ENCODE data around the gene LDB3.

Gene LDB3

GRCh38 chr10:86664341-86665217 lies 3.7 kb upstream of the LDB3 start:
- H3K4me1 ChIP-seq (ENCODE audit: control insufficient read depth in 2 of 2, insufficient read depth in 2 of 2, low read length in 2 of 2): no peaks in the 10 kb centered on the region
- no peaks in the 10 kb centered on the region for H3K27me3 ChIP-seq (ENCODE audit: control insufficient read depth in 2 of 2, insufficient read depth in 2 of 2, low read length in 2 of 2)
- no peak overlapping the region for H3K27ac ChIP-seq (ENCODE audit: low read depth in 2 of 2, low read length in 2 of 2)
- no peaks in the 10 kb centered on the region for H3K36me3 ChIP-seq (ENCODE audit: control insufficient read depth in 2 of 2, insufficient read depth in 2 of 2, low read length in 2 of 2)
- H3K4me3 ChIP-seq (ENCODE audit: low read length in 2 of 2): no peak overlapping the region
- no peaks in the 10 kb centered on the region for H3K9me3 ChIP-seq (ENCODE audit: control insufficient read depth in 2 of 2, low read length in 2 of 2)
- H3K9ac ChIP-seq (ENCODE audit: low read depth in 1 of 2, low read length in 2 of 2): no peak overlapping the region

GRCh38 chr10:86665218-86665607 lies 3.1 kb upstream of the LDB3 start:
- H3K4me3 ChIP-seq (ENCODE audit: low read length in 2 of 2): no peak overlapping the region
- no peak overlapping the region for H3K9ac ChIP-seq (ENCODE audit: low read depth in 1 of 2, low read length in 2 of 2)
- no peaks in the 10 kb centered on the region for H3K4me1 ChIP-seq (ENCODE audit: control insufficient read depth in 2 of 2, insufficient read depth in 2 of 2, low read length in 2 of 2)
- no peaks in the 10 kb centered on the region for H3K27me3 ChIP-seq (ENCODE audit: control insufficient read depth in 2 of 2, insufficient read depth in 2 of 2, low read length in 2 of 2)
- no peaks in the 10 kb centered on the region for H3K9me3 ChIP-seq (ENCODE audit: control insufficient read depth in 2 of 2, low read length in 2 of 2)
- H3K36me3 ChIP-seq (ENCODE audit: control insufficient read depth in 2 of 2, insufficient read depth in 2 of 2, low read length in 2 of 2): no peaks in the 10 kb centered on the region
- H3K27ac ChIP-seq (ENCODE audit: low read depth in 2 of 2, low read length in 2 of 2): no peak overlapping the region

DNA sequence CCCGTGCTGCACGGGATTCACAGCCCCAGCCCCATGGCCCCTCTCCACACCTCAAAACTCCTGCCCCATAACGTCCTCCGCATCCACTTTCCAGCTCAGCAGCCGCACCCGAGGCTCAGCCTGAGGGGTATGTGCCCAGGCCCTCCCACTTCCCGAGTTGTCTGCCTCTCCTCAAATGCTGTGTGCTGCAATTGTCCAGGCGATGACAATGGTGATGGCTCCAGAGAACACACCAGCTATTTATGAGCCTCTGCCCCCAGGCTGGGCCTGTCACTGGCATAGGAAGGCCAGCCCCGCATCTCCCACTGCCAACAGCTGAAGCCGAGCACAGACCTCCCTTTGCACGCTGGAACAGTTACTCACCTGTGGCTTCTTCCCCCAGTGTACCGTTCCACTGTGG lies 2.4 kb upstream of the LDB3 start:
- H3K4me3 ChIP-seq (ENCODE audit: low read length in 2 of 2): no peak overlapping the region
- no peaks in the 10 kb centered on the region for H3K36me3 ChIP-seq (ENCODE audit: control insufficient read depth in 2 of 2, insufficient read depth in 2 of 2, low read length in 2 of 2)
- H3K27me3 ChIP-seq (ENCODE audit: control insufficient read depth in 2 of 2, insufficient read depth in 2 of 2, low read length in 2 of 2): no peaks in the 10 kb centered on the region
- no peaks in the 10 kb centered on the region for H3K9me3 ChIP-seq (ENCODE audit: control insufficient read depth in 2 of 2, low read length in 2 of 2)
- peaks cover 2 to 3% of the 10 kb centered on the region in 2 donors for H3K4me1 ChIP-seq (ENCODE audit: control insufficient read depth in 2 of 2, insufficient read depth in 2 of 2, low read length in 2 of 2)
- no peak overlapping the region for H3K9ac ChIP-seq (ENCODE audit: low read depth in 1 of 2, low read length in 2 of 2)
- no peak overlapping the region for H3K27ac ChIP-seq (ENCODE audit: low read depth in 2 of 2, low read length in 2 of 2)

GRCh38 chr10:86666538-86666937 lies 1.8 kb upstream of the LDB3 start:
- no peaks in the 10 kb centered on the region for H3K9me3 ChIP-seq (ENCODE audit: control insufficient read depth in 2 of 2, low read length in 2 of 2)
- H3K9ac ChIP-seq (ENCODE audit: low read depth in 1 of 2, low read length in 2 of 2): no peak overlapping the region
- no peak overlapping the region for H3K4me3 ChIP-seq (ENCODE audit: low read length in 2 of 2)
- H3K4me1 ChIP-seq (ENCODE audit: control insufficient read depth in 2 of 2, insufficient read depth in 2 of 2, low read length in 2 of 2): peaks cover 9 to 10% of the 10 kb centered on the region in 2 donors
- no peaks in the 10 kb centered on the region for H3K36me3 ChIP-seq (ENCODE audit: control insufficient read depth in 2 of 2, insufficient read depth in 2 of 2, low read length in 2 of 2)
- no peak overlapping the region for H3K27ac ChIP-seq (ENCODE audit: low read depth in 2 of 2, low read length in 2 of 2)
- H3K27me3 ChIP-seq (ENCODE audit: control insufficient read depth in 2 of 2, insufficient read depth in 2 of 2, low read length in 2 of 2): no peaks in the 10 kb centered on the region

DNA sequence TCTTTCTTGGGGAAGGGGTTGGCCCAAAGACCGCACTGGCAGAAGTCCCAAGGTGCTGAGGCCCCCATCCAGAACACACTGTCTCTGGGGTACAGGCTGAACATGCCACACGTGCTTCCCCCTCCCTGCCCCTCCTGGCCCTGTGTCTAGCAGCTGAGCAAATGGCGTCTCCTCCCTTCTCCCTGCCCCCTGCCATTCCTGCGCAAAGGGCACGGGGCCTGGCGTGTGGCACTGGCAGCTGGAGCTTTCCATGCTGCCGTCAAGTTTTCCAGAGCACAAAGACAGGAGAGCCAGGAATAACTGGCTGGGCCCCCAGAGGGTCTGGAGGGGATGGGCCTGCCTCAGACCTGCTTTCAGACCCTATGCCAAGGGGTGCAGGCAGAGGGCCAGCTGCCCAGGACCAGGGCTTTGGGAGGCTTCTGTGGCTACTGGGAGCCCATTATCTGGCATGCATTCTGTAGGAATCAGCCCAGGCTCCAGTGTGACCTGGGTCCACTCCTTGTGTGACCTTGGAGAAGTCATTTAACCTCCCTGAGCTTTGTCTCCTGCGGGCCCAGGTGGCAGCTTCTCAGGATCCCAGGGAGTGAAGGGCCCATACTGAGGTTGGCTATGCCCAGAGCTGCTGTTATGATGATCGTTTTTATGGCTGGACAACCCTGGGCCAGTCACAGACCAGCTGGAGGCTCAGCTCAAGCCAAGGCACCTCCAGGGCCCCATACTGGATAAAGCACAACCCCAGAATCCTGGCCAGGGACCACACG lies 710 bp upstream of the LDB3 start:
- no peak overlapping the region for H3K4me3 ChIP-seq (ENCODE audit: low read length in 2 of 2)
- no peaks in the 10 kb centered on the region for H3K27me3 ChIP-seq (ENCODE audit: control insufficient read depth in 2 of 2, insufficient read depth in 2 of 2, low read length in 2 of 2)
- no peaks in the 10 kb centered on the region for H3K9me3 ChIP-seq (ENCODE audit: control insufficient read depth in 2 of 2, low read length in 2 of 2)
- peak overlapping the region in 1 of 2 donors; percentile 61 for H3K27ac ChIP-seq (ENCODE audit: low read depth in 2 of 2, low read length in 2 of 2)
- H3K9ac ChIP-seq (ENCODE audit: low read depth in 1 of 2, low read length in 2 of 2): no peak overlapping the region
- no peaks in the 10 kb centered on the region for H3K36me3 ChIP-seq (ENCODE audit: control insufficient read depth in 2 of 2, insufficient read depth in 2 of 2, low read length in 2 of 2)
- peaks cover 16 to 18% of the 10 kb centered on the region in 2 donors for H3K4me1 ChIP-seq (ENCODE audit: control insufficient read depth in 2 of 2, insufficient read depth in 2 of 2, low read length in 2 of 2)

DNA sequence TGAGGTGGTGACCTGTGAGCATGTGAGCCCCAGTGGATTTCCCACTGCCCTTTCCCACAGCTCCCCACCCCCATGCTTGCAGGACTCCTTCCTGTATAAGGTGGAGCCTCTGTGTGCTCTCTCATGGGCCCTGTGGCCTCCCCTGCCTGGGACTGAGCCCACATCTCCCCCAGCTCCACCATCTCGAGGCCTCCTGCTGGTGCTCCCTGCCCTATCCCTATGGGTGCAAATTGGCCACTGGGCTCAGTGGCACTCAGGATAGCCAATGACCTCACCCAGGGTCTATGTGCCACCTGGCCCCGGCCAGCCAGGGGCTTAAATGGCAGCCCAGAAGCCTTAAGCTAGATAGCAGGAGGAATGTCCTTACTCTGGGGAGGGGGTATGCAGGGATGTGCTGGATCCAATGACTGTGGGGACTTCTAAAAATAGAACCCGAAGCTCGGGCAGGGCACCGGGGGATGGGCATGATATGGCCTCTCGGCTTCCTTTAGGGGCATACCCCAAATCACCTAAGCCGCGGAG lies 2.0 kb downstream of the LDB3 start:
- no peaks in the 10 kb centered on the region for H3K36me3 ChIP-seq (ENCODE audit: control insufficient read depth in 2 of 2, insufficient read depth in 2 of 2, low read length in 2 of 2)
- H3K4me3 ChIP-seq (ENCODE audit: low read length in 2 of 2): peak overlapping the region in 1 of 2 donors; percentile 13
- no peak overlapping the region for H3K9ac ChIP-seq (ENCODE audit: low read depth in 1 of 2, low read length in 2 of 2)
- no peaks in the 10 kb centered on the region for H3K27me3 ChIP-seq (ENCODE audit: control insufficient read depth in 2 of 2, insufficient read depth in 2 of 2, low read length in 2 of 2)
- peaks cover 24% of the 10 kb centered on the region in 2 donors for H3K4me1 ChIP-seq (ENCODE audit: control insufficient read depth in 2 of 2, insufficient read depth in 2 of 2, low read length in 2 of 2)
- H3K27ac ChIP-seq (ENCODE audit: low read depth in 2 of 2, low read length in 2 of 2): peak overlapping the region in 1 of 2 donors; percentile 32
- no peaks in the 10 kb centered on the region for H3K9me3 ChIP-seq (ENCODE audit: control insufficient read depth in 2 of 2, low read length in 2 of 2)

DNA sequence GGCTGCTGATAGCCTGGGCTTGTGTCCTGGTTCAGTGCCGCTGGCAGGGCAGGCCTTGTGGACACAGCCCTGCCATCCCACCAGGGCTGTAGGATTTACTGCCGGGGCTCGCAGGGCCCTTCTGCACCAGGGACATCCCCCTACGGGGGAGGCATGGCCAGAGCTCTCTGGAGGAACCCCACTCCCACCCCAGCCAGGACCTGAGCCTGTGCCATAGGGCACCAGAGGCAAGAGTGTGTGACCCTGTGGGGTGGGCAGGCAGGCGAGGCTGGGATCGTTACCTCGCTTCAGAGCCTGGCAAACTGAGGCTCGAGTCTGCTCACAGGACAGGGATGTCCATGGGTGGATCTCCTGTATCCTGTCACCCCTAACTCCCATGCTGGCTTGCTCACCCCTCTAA lies 2.6 kb downstream of the LDB3 start:
- Histone ChIP-seq H3K9me3 (ENCODE audit: control insufficient read depth in 2 of 2, low read length in 2 of 2) (no peaks in the 10 kb centered on the region), H3K27me3 (ENCODE audit: control insufficient read depth in 2 of 2, insufficient read depth in 2 of 2, low read length in 2 of 2) (no peaks in the 10 kb centered on the region), H3K4me3 (ENCODE audit: low read length in 2 of 2) (peak overlapping the region in 1 of 2 donors; percentile 31), H3K36me3 (ENCODE audit: control insufficient read depth in 2 of 2, insufficient read depth in 2 of 2, low read length in 2 of 2) (no peaks in the 10 kb centered on the region), H3K27ac (ENCODE audit: low read depth in 2 of 2, low read length in 2 of 2) (peak overlapping the region in 1 of 2 donors; percentile 32), H3K4me1 (ENCODE audit: control insufficient read depth in 2 of 2, insufficient read depth in 2 of 2, low read length in 2 of 2) (peaks cover 24% of the 10 kb centered on the region in 2 donors), H3K9ac (ENCODE audit: low read depth in 1 of 2, low read length in 2 of 2) (no peak overlapping the region)

- H3K9ac ChIP-seq (ENCODE audit: low read depth in 1 of 2, low read length in 2 of 2): no peak overlapping the region
- peak overlapping the region in 1 of 2 donors; percentile 31 for H3K4me3 ChIP-seq (ENCODE audit: low read length in 2 of 2)
- H3K4me1 ChIP-seq (ENCODE audit: control insufficient read depth in 2 of 2, insufficient read depth in 2 of 2, low read length in 2 of 2): peaks cover 24% of the 10 kb centered on the region in 2 donors
- peak overlapping the region in 1 of 2 donors; percentile 32 for H3K27ac ChIP-seq (ENCODE audit: low read depth in 2 of 2, low read length in 2 of 2)
- H3K27me3 ChIP-seq (ENCODE audit: control insufficient read depth in 2 of 2, insufficient read depth in 2 of 2, low read length in 2 of 2): no peaks in the 10 kb centered on the region
- no peaks in the 10 kb centered on the region for H3K9me3 ChIP-seq (ENCODE audit: control insufficient read depth in 2 of 2, low read length in 2 of 2)
- no peaks in the 10 kb centered on the region for H3K36me3 ChIP-seq (ENCODE audit: control insufficient read depth in 2 of 2, insufficient read depth in 2 of 2, low read length in 2 of 2)
Observed at GRCh38 chr10:86671419-86671818, 3.1 kb downstream of the LDB3 start.

DNA sequence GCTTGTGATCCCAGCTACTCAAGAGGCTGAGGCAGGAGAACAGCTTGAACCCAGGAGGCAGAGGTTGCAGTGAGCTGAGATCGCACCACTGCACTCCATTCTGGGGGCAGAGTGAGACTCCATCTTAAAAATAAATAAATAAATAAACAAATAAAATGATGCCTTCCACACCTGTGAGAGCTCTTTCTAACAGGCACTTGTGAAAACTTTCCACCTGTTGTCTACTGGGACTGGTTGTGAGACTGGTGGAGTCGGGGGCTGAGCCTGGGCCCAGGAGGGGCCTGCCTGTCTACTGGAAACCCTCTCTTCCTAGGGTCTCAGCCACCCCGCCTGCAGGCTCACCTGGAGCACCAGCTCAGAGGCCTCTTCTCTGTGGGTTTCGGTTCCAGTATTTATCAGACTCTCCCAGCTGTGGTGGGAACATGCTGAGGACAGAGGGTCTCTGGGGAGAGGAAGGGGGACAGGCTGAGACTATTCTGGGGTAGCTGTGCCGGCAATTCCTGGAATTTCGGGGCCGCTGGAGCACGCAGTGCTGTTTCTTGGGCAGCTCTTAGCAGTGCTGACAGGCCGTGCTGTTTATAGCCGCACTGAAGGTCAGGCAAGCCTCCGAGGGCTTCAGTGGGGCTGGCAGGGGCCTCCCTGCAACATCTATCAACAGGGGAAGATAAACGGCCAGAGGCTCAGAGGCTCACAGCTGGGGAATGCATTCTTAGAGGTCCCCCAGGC lies 3.8 kb downstream of the LDB3 start:
- Histone ChIP-seq H3K9me3 (ENCODE audit: control insufficient read depth in 2 of 2, low read length in 2 of 2) (no peaks in the 10 kb centered on the region), H3K9ac (ENCODE audit: low read depth in 1 of 2, low read length in 2 of 2) (peak overlapping the region in 1 of 2 donors; percentile 47), H3K4me3 (ENCODE audit: low read length in 2 of 2) (no peak overlapping the region), H3K36me3 (ENCODE audit: control insufficient read depth in 2 of 2, insufficient read depth in 2 of 2, low read length in 2 of 2) (no peaks in the 10 kb centered on the region), H3K27ac (ENCODE audit: low read depth in 2 of 2, low read length in 2 of 2) (peak overlapping the region in 1 of 2 donors; percentile 32), H3K27me3 (ENCODE audit: control insufficient read depth in 2 of 2, insufficient read depth in 2 of 2, low read length in 2 of 2) (no peaks in the 10 kb centered on the region), H3K4me1 (ENCODE audit: control insufficient read depth in 2 of 2, insufficient read depth in 2 of 2, low read length in 2 of 2) (peaks cover 24% of the 10 kb centered on the region in 2 donors)
